Measurements from ENCODE around the gene CPHXL2. TPM values are rescaled to one million over a fixed set of nuclear protein-coding genes. Genes with fewer than 3 reads are reported as not detected.
A peak's percentile ranks its signal among the peaks of the same experiment; 100 is the strongest.

CPHXL2 gene
- total and polyA plus RNA-seq, 4 donors = 0.21 to 0.47 TPM; not detected in 2

DNA sequence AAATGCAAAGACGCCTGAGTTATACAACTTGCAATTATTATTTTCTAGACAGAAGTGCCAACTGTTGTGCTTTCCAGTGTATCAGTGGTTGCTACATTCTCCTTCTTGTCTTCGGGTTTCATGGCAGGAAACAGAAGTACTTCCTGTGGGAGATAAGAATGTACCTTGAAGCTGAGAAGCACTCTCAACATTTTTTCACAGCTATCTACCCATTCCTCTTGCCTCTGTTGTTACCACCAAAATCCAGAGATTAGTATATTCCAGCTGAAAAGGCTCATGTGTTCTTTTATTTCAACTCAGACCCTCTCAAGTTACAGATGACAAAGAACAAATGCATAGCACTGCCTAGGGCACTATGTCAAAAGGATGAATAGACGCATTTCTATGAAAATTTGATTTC lies 49.0 kb downstream of the CPHXL2 start:
- Histone ChIP-seq H3K9me3 (ENCODE audit: control insufficient read depth, insufficient read depth, low read length) (no peaks in the 10 kb centered on the region), H3K4me3 (ENCODE audit: low read depth, low read length) (no peak overlapping the region), H3K4me1 (ENCODE audit: control insufficient read depth, insufficient read depth, low read length) (peaks cover 5% of the 10 kb centered on the region), H3K36me3 (ENCODE audit: control insufficient read depth, insufficient read depth, low read length) (peaks cover 51% of the 10 kb centered on the region), H3K27me3 (ENCODE audit: control insufficient read depth, insufficient read depth, low read length) (no peaks in the 10 kb centered on the region), H3K27ac (ENCODE audit: low read depth, low read length) (no peak overlapping the region)
- DNase-seq (ENCODE audit: low read depth in 4 of 6, low spot score in 6 of 6) = no peak
- WGBS (ENCODE audit: insufficient coverage) = no CpG with 5 or more reads among the region's 3 CpGs

DNA sequence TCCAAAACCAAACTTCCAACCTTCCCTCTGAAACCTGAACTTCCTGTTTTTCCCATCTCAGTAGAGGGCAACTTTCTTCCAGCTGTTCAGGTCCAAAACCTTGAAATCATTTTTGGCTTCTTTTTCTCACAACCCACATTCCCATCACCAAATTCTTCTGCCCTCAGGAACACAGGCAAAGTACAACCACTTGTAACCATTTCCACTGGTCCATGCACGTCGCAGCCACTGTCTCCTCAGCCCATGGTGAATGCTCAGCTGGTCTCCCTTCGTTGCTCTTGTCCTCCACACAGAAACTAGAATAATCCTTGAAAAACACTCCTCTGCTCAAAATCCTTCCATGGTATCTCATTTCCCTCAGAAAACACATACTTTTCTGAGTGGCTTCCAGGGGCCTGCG lies 50.0 kb downstream of the CPHXL2 start:
- Histone ChIP-seq H3K4me1 (ENCODE audit: control insufficient read depth, insufficient read depth, low read length) (peaks cover 13% of the 10 kb centered on the region), H3K27me3 (ENCODE audit: control insufficient read depth, insufficient read depth, low read length) (no peaks in the 10 kb centered on the region), H3K27ac (ENCODE audit: low read depth, low read length) (no peak overlapping the region), H3K4me3 (ENCODE audit: low read depth, low read length) (no peak overlapping the region), H3K36me3 (ENCODE audit: control insufficient read depth, insufficient read depth, low read length) (peaks cover 45% of the 10 kb centered on the region), H3K9me3 (ENCODE audit: control insufficient read depth, insufficient read depth, low read length) (no peaks in the 10 kb centered on the region)
- 93% methylated on average over 4 of the region's 4 CpGs for WGBS (ENCODE audit: insufficient coverage)
- DNase-seq (ENCODE audit: low read depth in 4 of 6, low spot score in 6 of 6) = no peak

DNA sequence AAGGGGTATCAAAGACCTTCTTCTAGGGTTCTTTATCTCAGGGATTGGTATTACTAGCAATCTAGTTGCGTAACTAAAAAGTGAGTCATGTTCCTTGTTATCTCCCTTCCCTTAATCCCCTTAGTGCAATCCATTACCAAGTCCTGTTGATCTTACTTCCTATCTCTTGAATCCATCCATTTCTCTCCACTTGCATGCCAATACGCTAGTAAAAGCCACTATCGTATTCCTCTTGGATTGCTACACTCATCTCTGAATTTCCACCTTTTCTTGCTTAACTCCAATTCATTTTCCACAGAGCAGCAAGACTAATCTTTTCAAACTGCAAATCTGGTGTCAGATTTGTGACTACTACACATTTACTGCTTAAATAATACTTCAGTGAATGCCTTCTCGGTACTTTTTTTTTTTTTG lies 51.9 kb downstream of the CPHXL2 start:
- Histone ChIP-seq H3K9me3 (ENCODE audit: control insufficient read depth, insufficient read depth, low read length) (no peaks in the 10 kb centered on the region), H3K36me3 (ENCODE audit: control insufficient read depth, insufficient read depth, low read length) (peaks cover 28% of the 10 kb centered on the region), H3K4me1 (ENCODE audit: control insufficient read depth, insufficient read depth, low read length) (peaks cover 17% of the 10 kb centered on the region), H3K27me3 (ENCODE audit: control insufficient read depth, insufficient read depth, low read length) (no peaks in the 10 kb centered on the region), H3K4me3 (ENCODE audit: low read depth, low read length) (no peak overlapping the region), H3K27ac (ENCODE audit: low read depth, low read length) (no peak overlapping the region)
- DNase-seq (ENCODE audit: low read depth in 4 of 6, low spot score in 6 of 6) = no peak
- 96% methylated on average over 3 of the region's 4 CpGs for WGBS (ENCODE audit: insufficient coverage)

DNA sequence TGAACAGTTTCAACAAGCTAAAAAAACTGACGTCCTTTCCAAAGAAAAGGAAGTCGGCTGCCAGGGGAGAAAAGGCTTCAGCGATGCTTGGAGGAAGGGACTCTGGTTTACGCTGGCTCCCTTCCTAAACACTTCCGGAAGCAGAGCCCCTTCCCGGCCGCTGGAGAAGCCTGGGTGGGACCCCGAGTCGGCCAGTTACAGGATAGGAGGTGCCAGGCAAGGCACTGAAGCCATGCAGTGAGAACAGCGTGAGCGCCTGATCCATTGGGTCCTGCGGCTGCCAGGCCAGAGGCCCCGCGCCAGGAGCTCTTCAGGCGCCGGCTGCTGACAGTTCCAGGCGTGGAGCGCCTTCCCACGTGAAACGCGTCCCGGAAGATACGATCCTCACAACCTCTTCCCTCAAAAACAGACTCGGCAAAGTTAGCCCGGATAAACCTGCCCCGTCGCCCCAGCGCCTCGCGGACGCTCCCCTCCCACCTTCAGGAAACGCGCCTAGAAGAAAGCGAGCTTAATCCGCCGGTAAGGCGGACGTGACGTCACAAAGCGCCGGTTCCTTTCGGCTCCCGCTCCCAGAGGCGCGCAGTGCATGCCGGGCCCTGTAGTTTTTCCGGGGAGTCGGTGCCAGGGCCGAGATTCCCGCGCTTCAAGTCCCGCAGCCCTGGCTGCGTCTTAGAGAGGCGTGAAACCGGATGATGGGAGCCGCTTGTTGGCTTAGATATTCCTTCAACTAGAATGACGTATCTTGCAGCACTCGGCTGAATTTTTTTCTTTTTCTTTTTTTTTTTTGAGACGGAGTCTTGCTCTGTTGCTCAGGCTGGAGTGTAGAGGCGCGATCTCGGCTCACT lies 53.8 kb downstream of the CPHXL2 start, which contains the start of gene ADAT1:
TSS of gene ADAT1 (minus strand) at position 521 of the 845 bp plus-strand sequence. CDS start 2,482 bp downstream, outside the sequence.
- peak; percentile 93 to 100 (median 98) for DNase-seq (ENCODE audit: low read depth in 4 of 6, low spot score in 6 of 6)
- Histone ChIP-seq H3K27ac (ENCODE audit: low read depth, low read length) (peak within 1 kb of the TSS; percentile 96), H3K4me1 (ENCODE audit: control insufficient read depth, insufficient read depth, low read length) (peaks cover 17% of the 10 kb centered on the region), H3K27me3 (ENCODE audit: control insufficient read depth, insufficient read depth, low read length) (no peaks in the 10 kb centered on the region), H3K36me3 (ENCODE audit: control insufficient read depth, insufficient read depth, low read length) (peaks cover 28% of the 10 kb centered on the region), H3K9me3 (ENCODE audit: control insufficient read depth, insufficient read depth, low read length) (no peaks in the 10 kb centered on the region), H3K4me3 (ENCODE audit: low read depth, low read length) (peak within 1 kb of the TSS; percentile 90)
- 0% methylated on average over 58 of the region's 62 CpGs for WGBS (ENCODE audit: insufficient coverage)

DNA sequence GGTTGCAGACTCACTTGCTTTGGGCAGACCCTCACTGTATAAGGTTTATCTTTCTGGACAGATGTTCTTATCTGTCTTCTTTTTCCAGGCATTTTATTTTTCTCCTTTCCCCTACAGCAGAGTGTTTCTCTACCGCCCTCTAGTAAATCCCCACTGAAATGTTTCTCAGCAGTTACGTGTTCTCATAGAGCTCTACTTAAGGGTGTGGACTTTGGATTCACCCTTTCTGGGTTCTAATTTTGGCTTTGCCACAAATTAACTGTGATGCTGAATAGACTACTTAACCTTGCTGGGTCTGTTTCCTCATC lies 55.7 kb downstream of the CPHXL2 start:
- DNase-seq (ENCODE audit: low read depth in 4 of 6, low spot score in 6 of 6) = peak in 2 of 6 donors; percentile 28 to 59
- no CpG with 5 or more reads among the region's 2 CpGs for WGBS (ENCODE audit: insufficient coverage)
- Histone ChIP-seq H3K4me1 (ENCODE audit: control insufficient read depth, insufficient read depth, low read length) (peaks cover 17% of the 10 kb centered on the region), H3K4me3 (ENCODE audit: low read depth, low read length) (no peak overlapping the region), H3K27ac (ENCODE audit: low read depth, low read length) (no peak overlapping the region), H3K27me3 (ENCODE audit: control insufficient read depth, insufficient read depth, low read length) (no peaks in the 10 kb centered on the region), H3K9me3 (ENCODE audit: control insufficient read depth, insufficient read depth, low read length) (no peaks in the 10 kb centered on the region), H3K36me3 (ENCODE audit: control insufficient read depth, insufficient read depth, low read length) (peaks cover 22% of the 10 kb centered on the region)

DNA sequence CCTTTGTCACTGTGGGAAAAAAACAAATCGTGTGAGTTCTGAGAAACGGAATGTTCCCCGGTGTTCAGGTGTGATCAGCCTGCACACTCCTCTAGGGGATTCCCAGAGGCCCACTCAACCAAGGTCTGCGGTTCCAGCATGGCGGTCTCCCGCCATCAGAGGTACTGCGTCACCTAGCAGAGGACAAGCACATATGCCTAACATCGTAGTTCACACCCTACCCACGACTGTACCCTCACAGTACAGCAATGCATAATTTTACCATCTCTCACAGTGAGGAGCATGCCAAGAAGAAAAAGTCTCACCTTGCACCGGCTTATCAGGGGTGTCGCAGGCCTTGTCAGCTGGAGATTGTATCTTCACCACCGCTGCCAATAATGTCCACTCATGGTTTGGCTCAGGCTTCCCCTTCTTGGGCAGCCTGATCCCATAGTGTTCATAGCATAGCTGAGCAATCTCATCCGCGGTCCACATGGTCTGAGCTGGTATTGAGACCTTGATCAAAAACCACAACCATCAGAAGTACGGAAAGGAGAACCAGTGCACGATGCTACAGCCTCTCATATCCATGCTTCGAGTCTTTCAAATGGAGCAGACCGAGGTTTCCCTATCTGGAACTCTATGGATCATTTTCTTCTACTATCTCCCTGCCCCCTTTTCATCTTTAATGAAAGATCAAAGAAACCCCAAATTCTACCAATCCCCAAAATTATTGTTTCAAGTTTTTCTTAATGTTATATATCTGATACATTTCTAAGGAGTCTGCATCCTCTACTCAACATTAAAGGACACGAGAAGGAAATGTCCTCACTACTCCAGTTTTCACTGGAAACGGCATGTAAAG lies 56.3 kb downstream of the CPHXL2 start:
- Histone ChIP-seq H3K4me3 (ENCODE audit: low read depth, low read length) (no peak overlapping the region), H3K9me3 (ENCODE audit: control insufficient read depth, insufficient read depth, low read length) (no peaks in the 10 kb centered on the region), H3K27ac (ENCODE audit: low read depth, low read length) (no peak overlapping the region), H3K27me3 (ENCODE audit: control insufficient read depth, insufficient read depth, low read length) (no peaks in the 10 kb centered on the region), H3K4me1 (ENCODE audit: control insufficient read depth, insufficient read depth, low read length) (peaks cover 17% of the 10 kb centered on the region), H3K36me3 (ENCODE audit: control insufficient read depth, insufficient read depth, low read length) (peaks cover 27% of the 10 kb centered on the region)
- no peak for DNase-seq (ENCODE audit: low read depth in 4 of 6, low spot score in 6 of 6)
- 94% methylated on average over 18 of the region's 20 CpGs for WGBS (ENCODE audit: insufficient coverage)

DNA sequence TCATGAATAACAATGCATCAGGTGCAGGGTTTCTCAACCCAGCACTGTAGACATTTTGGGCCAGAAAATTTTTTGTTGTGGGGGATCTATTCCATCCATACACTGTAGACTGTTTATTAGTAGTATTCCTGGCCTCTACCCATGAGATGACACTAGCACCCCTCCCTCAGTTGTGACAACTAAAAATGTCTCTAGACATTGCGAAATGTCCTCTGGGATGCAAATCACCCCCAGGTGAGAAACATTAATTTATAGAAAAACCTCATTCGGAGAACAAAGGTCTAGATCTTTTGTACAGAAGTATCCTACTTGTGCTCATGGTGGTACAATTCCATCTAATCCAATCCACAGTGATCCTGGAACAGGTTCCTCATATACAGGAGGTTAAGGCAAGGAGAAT lies 58.0 kb downstream of the CPHXL2 start:
- WGBS (ENCODE audit: insufficient coverage) = no CpG with 5 or more reads among the region's 2 CpGs
- no peaks in the 10 kb centered on the region for H3K9me3 ChIP-seq (ENCODE audit: control insufficient read depth, insufficient read depth, low read length)
- no peak overlapping the region for H3K4me3 ChIP-seq (ENCODE audit: low read depth, low read length)
- no peak overlapping the region for H3K27ac ChIP-seq (ENCODE audit: low read depth, low read length)
- peaks cover 39% of the 10 kb centered on the region for H3K36me3 ChIP-seq (ENCODE audit: control insufficient read depth, insufficient read depth, low read length)
- DNase-seq (ENCODE audit: low read depth in 4 of 6, low spot score in 6 of 6) = no peak
- no peaks in the 10 kb centered on the region for H3K27me3 ChIP-seq (ENCODE audit: control insufficient read depth, insufficient read depth, low read length)
- H3K4me1 ChIP-seq (ENCODE audit: control insufficient read depth, insufficient read depth, low read length) = peaks cover 17% of the 10 kb centered on the region

DNA sequence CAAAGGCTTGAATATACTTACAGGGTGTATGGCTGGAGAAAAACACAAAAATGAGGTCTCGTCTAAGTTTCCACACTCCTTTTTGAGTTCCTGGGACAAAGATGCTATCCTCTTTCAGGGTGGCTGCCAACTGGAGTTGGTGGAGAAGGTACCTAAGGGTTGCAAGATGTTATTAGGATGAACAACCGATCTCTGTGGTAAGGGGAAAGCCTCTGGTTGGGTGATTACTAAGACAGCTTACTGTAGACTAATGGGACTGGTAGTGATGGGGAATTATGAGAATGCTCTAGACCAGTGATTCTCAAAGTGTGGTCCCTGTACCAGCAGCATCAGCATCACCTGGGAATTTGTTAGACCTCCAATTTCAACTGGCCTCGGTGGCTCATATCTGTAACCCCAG lies 59.7 kb downstream of the CPHXL2 start:
- DNase-seq (ENCODE audit: low read depth in 4 of 6, low spot score in 6 of 6) = no peak
- Histone ChIP-seq H3K9me3 (ENCODE audit: control insufficient read depth, insufficient read depth, low read length) (no peaks in the 10 kb centered on the region), H3K4me1 (ENCODE audit: control insufficient read depth, insufficient read depth, low read length) (peaks cover 7% of the 10 kb centered on the region), H3K4me3 (ENCODE audit: low read depth, low read length) (no peak overlapping the region), H3K27me3 (ENCODE audit: control insufficient read depth, insufficient read depth, low read length) (no peaks in the 10 kb centered on the region), H3K36me3 (ENCODE audit: control insufficient read depth, insufficient read depth, low read length) (peaks cover 44% of the 10 kb centered on the region), H3K27ac (ENCODE audit: low read depth, low read length) (no peak overlapping the region)
- WGBS (ENCODE audit: insufficient coverage) = 100% methylated on average over 3 of the region's 3 CpGs

DNA sequence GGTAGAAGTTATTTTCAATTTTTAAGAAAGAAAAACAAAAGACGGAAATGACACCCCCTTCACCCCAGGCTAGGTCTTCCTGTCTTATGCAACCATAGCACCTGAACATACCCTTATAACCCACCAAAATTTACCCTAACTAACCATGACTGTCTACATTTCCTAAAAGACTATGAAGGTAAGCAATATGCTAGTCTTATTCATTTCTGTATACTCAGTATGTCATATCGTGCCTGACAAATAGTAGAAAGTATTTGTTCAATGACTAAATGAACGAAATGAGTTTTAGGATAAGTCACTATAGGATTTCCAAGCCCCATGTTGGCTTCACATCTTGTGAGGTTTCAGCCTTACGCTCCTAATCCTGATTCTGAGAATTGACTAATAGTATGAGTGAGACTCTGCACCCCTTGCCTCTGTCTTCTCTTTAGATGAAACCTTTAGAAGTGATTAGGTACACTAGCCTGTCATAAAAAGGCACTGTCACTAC lies 60.2 kb downstream of the CPHXL2 start:
- Histone ChIP-seq H3K27me3 (ENCODE audit: control insufficient read depth, insufficient read depth, low read length) (no peaks in the 10 kb centered on the region), H3K4me1 (ENCODE audit: control insufficient read depth, insufficient read depth, low read length) (peaks cover 1% of the 10 kb centered on the region), H3K27ac (ENCODE audit: low read depth, low read length) (no peak overlapping the region), H3K36me3 (ENCODE audit: control insufficient read depth, insufficient read depth, low read length) (peaks cover 49% of the 10 kb centered on the region), H3K9me3 (ENCODE audit: control insufficient read depth, insufficient read depth, low read length) (no peaks in the 10 kb centered on the region), H3K4me3 (ENCODE audit: low read depth, low read length) (no peak overlapping the region)
- no CpG with 5 or more reads among the region's 4 CpGs for WGBS (ENCODE audit: insufficient coverage)
- no peak for DNase-seq (ENCODE audit: low read depth in 4 of 6, low spot score in 6 of 6)

Measured in spinal cord (tissue), 10 donors.